ENCODE results near the gene ERMN. TPM values are rescaled to one million over a fixed set of nuclear protein-coding genes. Genes with fewer than 3 reads are reported as not detected.
"Not testable (repeated sequence)": the region's sequence is repeated elsewhere in the genome, so short reads cannot be mapped to it uniquely, and the experiment has no call there.

ERMN gene
- polyA plus RNA-seq, 2 donors = 0.06 to 0.10 TPM

GRCh38 chr2:157349949-157350515 is 24.4 kb upstream of the ERMN start:
- H3K27me3 ChIP-seq (ENCODE audit: control insufficient read depth in 1 of 2, insufficient read depth in 2 of 2, low read length in 2 of 2) = no peaks in the 10 kb centered on the region
- H3K4me1 ChIP-seq (ENCODE audit: control insufficient read depth in 2 of 2, insufficient read depth in 2 of 2, low read length in 1 of 2) = no peaks in the 10 kb centered on the region
- no peaks in the 10 kb centered on the region for H3K9me3 ChIP-seq (ENCODE audit: control insufficient read depth in 2 of 2, insufficient read depth in 1 of 2, low read depth in 1 of 2, low read length in 1 of 2)
- WGBS, 2 donors = 71 to 78% methylated on average over 1 of the region's 1 CpG
- no peaks in the 10 kb centered on the region for H3K36me3 ChIP-seq (ENCODE audit: control insufficient read depth in 2 of 2, insufficient read depth in 2 of 2, low read length in 1 of 2)
- H3K27ac ChIP-seq (ENCODE audit: low read depth in 2 of 2, low read length in 1 of 2) = no peak overlapping the region
- no peak overlapping the region for H3K4me3 ChIP-seq (ENCODE audit: low read depth in 1 of 2, low read length in 2 of 2)

DNA sequence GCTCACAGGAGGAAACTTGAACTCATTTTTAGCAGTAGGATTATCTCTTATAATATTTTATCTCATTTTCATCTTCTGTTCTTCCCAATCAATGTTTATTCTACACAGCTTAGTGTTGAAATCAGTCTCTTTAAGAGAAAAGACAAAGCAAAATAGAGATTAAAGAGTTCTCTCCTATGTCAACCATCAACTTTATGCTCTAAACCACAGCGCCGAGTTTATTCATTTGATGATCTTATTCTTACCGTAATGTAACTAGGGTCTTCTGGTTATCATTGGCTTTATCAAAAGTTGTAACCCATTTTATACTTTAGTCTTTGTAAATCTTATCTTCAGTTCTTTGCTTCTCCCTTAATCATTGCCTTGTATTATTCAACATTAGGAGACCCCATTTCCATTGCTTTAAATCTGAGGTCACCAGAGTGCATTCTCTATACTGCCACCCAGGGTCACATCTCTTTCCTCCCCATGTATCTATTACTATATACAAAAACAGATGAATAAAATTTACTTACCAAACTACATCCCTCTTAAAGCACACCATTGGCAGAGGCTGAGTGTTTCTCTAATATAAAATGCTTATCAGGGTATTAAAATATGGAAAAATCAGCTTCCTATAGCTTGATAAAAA is 22.8 kb upstream of the ERMN start:
- Histone ChIP-seq H3K27ac (ENCODE audit: low read depth in 2 of 2, low read length in 1 of 2) (no peak overlapping the region), H3K9me3 (ENCODE audit: control insufficient read depth in 2 of 2, insufficient read depth in 1 of 2, low read depth in 1 of 2, low read length in 1 of 2) (peaks cover 0 to 1% of the 10 kb centered on the region in 2 donors), H3K36me3 (ENCODE audit: control insufficient read depth in 2 of 2, insufficient read depth in 2 of 2, low read length in 1 of 2) (no peaks in the 10 kb centered on the region), H3K4me1 (ENCODE audit: control insufficient read depth in 2 of 2, insufficient read depth in 2 of 2, low read length in 1 of 2) (no peaks in the 10 kb centered on the region), H3K4me3 (ENCODE audit: low read depth in 1 of 2, low read length in 2 of 2) (no peak overlapping the region), H3K27me3 (ENCODE audit: control insufficient read depth in 1 of 2, insufficient read depth in 2 of 2, low read length in 2 of 2) (no peaks in the 10 kb centered on the region)
- 85 to 88% methylated on average over 3 of the region's 3 CpGs for WGBS, 2 donors

DNA sequence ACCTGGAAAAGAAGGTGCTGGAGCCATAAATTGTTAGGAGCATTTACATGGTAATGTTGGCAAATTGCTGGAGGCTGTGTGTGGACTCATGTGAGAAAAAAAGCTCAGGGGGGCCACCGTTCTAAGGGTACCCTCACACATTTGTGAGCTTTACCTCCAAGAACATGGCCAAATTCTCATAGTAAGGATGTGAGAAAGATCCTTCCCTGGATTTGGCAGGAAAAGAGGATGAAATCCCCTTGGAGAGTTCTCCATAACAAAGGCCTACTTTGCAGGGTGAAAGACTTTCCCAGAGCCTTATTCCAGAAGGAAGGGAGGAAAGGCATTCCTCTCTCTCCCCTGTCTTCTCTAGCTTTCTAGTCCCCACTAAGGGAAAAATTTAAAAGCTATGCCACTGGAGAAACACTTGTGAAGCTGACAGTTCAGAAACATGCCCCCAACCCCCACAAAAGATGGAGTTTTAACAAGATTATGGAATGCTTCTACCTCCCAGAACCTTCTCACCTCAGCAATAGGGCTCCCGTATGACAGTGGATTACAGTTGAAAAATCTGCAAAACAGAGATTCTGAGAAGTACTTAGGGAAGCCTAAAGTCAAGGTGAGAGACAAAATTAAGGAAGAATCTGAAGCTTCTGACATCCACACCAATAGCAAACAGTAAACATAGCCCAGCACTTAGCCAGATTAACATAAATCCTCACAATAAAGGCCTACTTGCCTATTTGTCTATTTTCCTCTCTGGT is 20.2 kb upstream of the ERMN start:
- 71 to 77% methylated on average over 2 of the region's 2 CpGs for WGBS, 2 donors

DNA sequence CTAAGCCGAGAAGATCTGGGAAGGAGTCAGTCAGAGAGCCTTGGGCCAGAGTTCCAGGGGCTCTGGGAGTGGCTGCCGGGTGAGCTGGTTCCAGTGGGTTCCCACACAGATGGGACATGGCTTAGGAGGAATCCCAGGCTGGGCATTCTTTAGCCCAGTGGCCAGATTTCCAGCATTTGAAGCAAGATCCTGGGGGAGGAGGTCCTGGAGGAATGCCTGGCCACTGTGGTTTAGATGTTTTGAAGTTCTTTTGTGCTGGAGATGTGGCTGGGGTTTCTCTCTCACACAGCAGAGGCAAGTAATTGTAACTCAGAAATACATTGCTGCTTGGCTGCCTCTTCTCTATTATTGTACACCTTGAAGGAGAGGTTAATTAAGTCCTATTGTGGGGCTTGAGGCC is 15.8 kb upstream of the ERMN start:
- 91 to 94% methylated on average over 1 to 2 of the region's 2 CpGs for WGBS, 2 donors
- H3K4me1 ChIP-seq (ENCODE audit: control insufficient read depth in 2 of 2, insufficient read depth in 2 of 2, low read length in 1 of 2) = not testable (repeated sequence)

More for the DNA sequence above, 20.2 kb upstream of the ERMN start:
- no peaks in the 10 kb centered on the region for H3K36me3 ChIP-seq (ENCODE audit: control insufficient read depth in 2 of 2, insufficient read depth in 2 of 2, low read length in 1 of 2)
- H3K27me3 ChIP-seq (ENCODE audit: control insufficient read depth in 1 of 2, insufficient read depth in 2 of 2, low read length in 2 of 2) = no peaks in the 10 kb centered on the region
- H3K4me1 ChIP-seq (ENCODE audit: control insufficient read depth in 2 of 2, insufficient read depth in 2 of 2, low read length in 1 of 2) = no peaks in the 10 kb centered on the region
- H3K4me3 ChIP-seq (ENCODE audit: low read depth in 1 of 2, low read length in 2 of 2) = no peak overlapping the region
- no peak overlapping the region for H3K27ac ChIP-seq (ENCODE audit: low read depth in 2 of 2, low read length in 1 of 2)
- peaks cover 2% of the 10 kb centered on the region in 2 donors for H3K9me3 ChIP-seq (ENCODE audit: control insufficient read depth in 2 of 2, insufficient read depth in 1 of 2, low read depth in 1 of 2, low read length in 1 of 2)

GRCh38 chr2:157339965-157340655 is 14.5 kb upstream of the ERMN start:
- WGBS, 2 donors = 74 to 83% methylated on average over 4 of the region's 4 CpGs
- Histone ChIP-seq H3K9me3 (ENCODE audit: control insufficient read depth in 2 of 2, insufficient read depth in 1 of 2, low read depth in 1 of 2, low read length in 1 of 2) (peaks cover 2% of the 10 kb centered on the region in 2 donors), H3K4me1 (ENCODE audit: control insufficient read depth in 2 of 2, insufficient read depth in 2 of 2, low read length in 1 of 2) (no peaks in the 10 kb centered on the region), H3K4me3 (ENCODE audit: low read depth in 1 of 2, low read length in 2 of 2) (no peak overlapping the region), H3K27ac (ENCODE audit: low read depth in 2 of 2, low read length in 1 of 2) (no peak overlapping the region), H3K36me3 (ENCODE audit: control insufficient read depth in 2 of 2, insufficient read depth in 2 of 2, low read length in 1 of 2) (no peaks in the 10 kb centered on the region), H3K27me3 (ENCODE audit: control insufficient read depth in 1 of 2, insufficient read depth in 2 of 2, low read length in 2 of 2) (no peaks in the 10 kb centered on the region)

More for the DNA sequence above, 15.8 kb upstream of the ERMN start:
- H3K27ac ChIP-seq (ENCODE audit: low read depth in 2 of 2, low read length in 1 of 2); H3K9me3 ChIP-seq (ENCODE audit: control insufficient read depth in 2 of 2, insufficient read depth in 1 of 2, low read depth in 1 of 2, low read length in 1 of 2); H3K27me3 ChIP-seq (ENCODE audit: control insufficient read depth in 1 of 2, insufficient read depth in 2 of 2, low read length in 2 of 2); H3K4me3 ChIP-seq (ENCODE audit: low read depth in 1 of 2, low read length in 2 of 2); H3K36me3 ChIP-seq (ENCODE audit: control insufficient read depth in 2 of 2, insufficient read depth in 2 of 2, low read length in 1 of 2): not testable (repeated sequence)

- peaks cover 0 to 2% of the 10 kb centered on the region in 2 donors for H3K9me3 ChIP-seq (ENCODE audit: control insufficient read depth in 2 of 2, insufficient read depth in 1 of 2, low read depth in 1 of 2, low read length in 1 of 2)
- 60 to 62% methylated on average over 3 of the region's 3 CpGs for WGBS, 2 donors
- H3K27ac ChIP-seq (ENCODE audit: low read depth in 2 of 2, low read length in 1 of 2) = no peak overlapping the region
- no peaks in the 10 kb centered on the region for H3K36me3 ChIP-seq (ENCODE audit: control insufficient read depth in 2 of 2, insufficient read depth in 2 of 2, low read length in 1 of 2)
- no peaks in the 10 kb centered on the region for H3K4me1 ChIP-seq (ENCODE audit: control insufficient read depth in 2 of 2, insufficient read depth in 2 of 2, low read length in 1 of 2)
- H3K4me3 ChIP-seq (ENCODE audit: low read depth in 1 of 2, low read length in 2 of 2) = no peak overlapping the region
- H3K27me3 ChIP-seq (ENCODE audit: control insufficient read depth in 1 of 2, insufficient read depth in 2 of 2, low read length in 2 of 2) = no peaks in the 10 kb centered on the region
Measured at GRCh38 chr2:157337978-157338377, 12.4 kb upstream of the ERMN start.

- H3K36me3 ChIP-seq (ENCODE audit: control insufficient read depth in 2 of 2, insufficient read depth in 2 of 2, low read length in 1 of 2) = no peaks in the 10 kb centered on the region
- WGBS, 2 donors = 38 to 40% methylated on average over 8 of the region's 8 CpGs
- H3K27me3 ChIP-seq (ENCODE audit: control insufficient read depth in 1 of 2, insufficient read depth in 2 of 2, low read length in 2 of 2) = no peaks in the 10 kb centered on the region
- no peak overlapping the region for H3K4me3 ChIP-seq (ENCODE audit: low read depth in 1 of 2, low read length in 2 of 2)
- H3K27ac ChIP-seq (ENCODE audit: low read depth in 2 of 2, low read length in 1 of 2) = no peak overlapping the region
- no peaks in the 10 kb centered on the region for H3K4me1 ChIP-seq (ENCODE audit: control insufficient read depth in 2 of 2, insufficient read depth in 2 of 2, low read length in 1 of 2)
- H3K9me3 ChIP-seq (ENCODE audit: control insufficient read depth in 2 of 2, insufficient read depth in 1 of 2, low read depth in 1 of 2, low read length in 1 of 2) = no peaks in the 10 kb centered on the region
Measured at GRCh38 chr2:157336137-157337010, 10.8 kb upstream of the ERMN start.

DNA sequence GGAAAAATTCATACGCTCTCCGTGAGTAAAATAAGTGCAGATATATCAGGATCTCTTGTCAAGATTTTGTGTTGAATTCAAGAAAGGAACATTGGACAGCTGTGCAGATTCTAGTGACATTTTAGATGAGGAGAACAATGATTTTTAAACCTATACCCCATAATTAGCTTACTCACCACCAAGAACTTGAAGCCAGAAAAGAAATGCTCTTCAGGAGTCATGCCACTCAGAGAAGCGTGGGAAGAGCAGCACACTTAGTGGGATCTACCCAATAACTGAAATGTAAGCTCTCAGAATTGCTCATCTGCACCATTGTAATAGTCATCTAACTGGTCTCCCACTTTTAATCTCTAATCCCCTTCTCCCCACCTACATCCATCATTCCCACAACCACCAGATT is 9.2 kb upstream of the ERMN start:
- H3K4me3 ChIP-seq (ENCODE audit: low read depth in 1 of 2, low read length in 2 of 2) = no peak overlapping the region
- H3K4me1 ChIP-seq (ENCODE audit: control insufficient read depth in 2 of 2, insufficient read depth in 2 of 2, low read length in 1 of 2) = no peaks in the 10 kb centered on the region
- H3K27ac ChIP-seq (ENCODE audit: low read depth in 2 of 2, low read length in 1 of 2) = no peak overlapping the region
- no peaks in the 10 kb centered on the region for H3K9me3 ChIP-seq (ENCODE audit: control insufficient read depth in 2 of 2, insufficient read depth in 1 of 2, low read depth in 1 of 2, low read length in 1 of 2)
- H3K27me3 ChIP-seq (ENCODE audit: control insufficient read depth in 1 of 2, insufficient read depth in 2 of 2, low read length in 2 of 2) = no peaks in the 10 kb centered on the region
- 90 to 94% methylated on average over 3 of the region's 3 CpGs for WGBS, 2 donors
- no peaks in the 10 kb centered on the region for H3K36me3 ChIP-seq (ENCODE audit: control insufficient read depth in 2 of 2, insufficient read depth in 2 of 2, low read length in 1 of 2)

GRCh38 chr2:157334335-157334734 is 8.7 kb upstream of the ERMN start:
- Histone ChIP-seq H3K4me3 (ENCODE audit: low read depth in 1 of 2, low read length in 2 of 2) (no peak overlapping the region), H3K4me1 (ENCODE audit: control insufficient read depth in 2 of 2, insufficient read depth in 2 of 2, low read length in 1 of 2) (no peaks in the 10 kb centered on the region), H3K36me3 (ENCODE audit: control insufficient read depth in 2 of 2, insufficient read depth in 2 of 2, low read length in 1 of 2) (no peaks in the 10 kb centered on the region), H3K27ac (ENCODE audit: low read depth in 2 of 2, low read length in 1 of 2) (no peak overlapping the region), H3K27me3 (ENCODE audit: control insufficient read depth in 1 of 2, insufficient read depth in 2 of 2, low read length in 2 of 2) (no peaks in the 10 kb centered on the region), H3K9me3 (ENCODE audit: control insufficient read depth in 2 of 2, insufficient read depth in 1 of 2, low read depth in 1 of 2, low read length in 1 of 2) (no peaks in the 10 kb centered on the region)
- 91% methylated on average over 4 of the region's 4 CpGs for WGBS, 2 donors
